Measurements from ENCODE around the gene RASL11B.

The RASL11B gene

GRCh38 chr4:52843351-52843750 lies 18.8 kb upstream of the RASL11B start:
- DNase-seq (ENCODE audit: low read depth), result no peak

GRCh38 chr4:52843958-52844357 lies 18.2 kb upstream of the RASL11B start:
- DNase-seq (ENCODE audit: low read depth), result no peak

- DNase-seq (ENCODE audit: low read depth), result no peak
These were observed 17.5 kb upstream of the RASL11B start for GRCh38 chr4:52844596-52844995.

- no peak for DNase-seq (ENCODE audit: low read depth)
These were observed 15.6 kb upstream of the RASL11B start for GRCh38 chr4:52846502-52846901.

- no peak for DNase-seq (ENCODE audit: low read depth)
These were observed 13.9 kb upstream of the RASL11B start for GRCh38 chr4:52848254-52848653.

- no peak for DNase-seq (ENCODE audit: low read depth)
These were observed 11.6 kb upstream of the RASL11B start for GRCh38 chr4:52850406-52851124.

GRCh38 chr4:52852041-52852440 lies 10.1 kb upstream of the RASL11B start:
- no peak for DNase-seq (ENCODE audit: low read depth)

GRCh38 chr4:52852711-52853110 lies 9.4 kb upstream of the RASL11B start:
- DNase-seq (ENCODE audit: low read depth), result no peak

- DNase-seq (ENCODE audit: low read depth), result no peak
These were observed 8.8 kb upstream of the RASL11B start for GRCh38 chr4:52853351-52853750.

GRCh38 chr4:52856801-52857200 lies 5.3 kb upstream of the RASL11B start:
- DNase-seq (ENCODE audit: low read depth), result no peak

- DNase-seq (ENCODE audit: low read depth), result no peak
These were observed 1.8 kb upstream of the RASL11B start for GRCh38 chr4:52860361-52860760.

- DNase-seq (ENCODE audit: low read depth), result no peak
These were observed 820 bp upstream of the RASL11B start for GRCh38 chr4:52861171-52861823.

GRCh38 chr4:52862639-52863161 lies 583 bp downstream of the RASL11B start:
- no peak for DNase-seq (ENCODE audit: low read depth)

- no peak for DNase-seq (ENCODE audit: low read depth)
These were observed 1.2 kb downstream of the RASL11B start for GRCh38 chr4:52863324-52863723.

- DNase-seq (ENCODE audit: low read depth), result no peak
These were observed 2.7 kb downstream of the RASL11B start for GRCh38 chr4:52864793-52865192.

- DNase-seq (ENCODE audit: low read depth), result no peak
These were observed 3.2 kb downstream of the RASL11B start for GRCh38 chr4:52865300-52865699.

GRCh38 chr4:52866734-52867133 lies 4.6 kb downstream of the RASL11B start:
- no peak for DNase-seq (ENCODE audit: low read depth)

GRCh38 chr4:52867163-52867562 lies 5.0 kb downstream of the RASL11B start:
- DNase-seq (ENCODE audit: low read depth), result no peak

- no peak for DNase-seq (ENCODE audit: low read depth)
These were observed 6.0 kb downstream of the RASL11B start for GRCh38 chr4:52868133-52868532.

GRCh38 chr4:52869196-52869595 lies 7.1 kb downstream of the RASL11B start:
- DNase-seq (ENCODE audit: low read depth), result no peak

- DNase-seq (ENCODE audit: low read depth), result no peak
These were observed 7.5 kb downstream of the RASL11B start for GRCh38 chr4:52869656-52870055.

- DNase-seq (ENCODE audit: low read depth), result no peak
These were observed 8.1 kb downstream of the RASL11B start for GRCh38 chr4:52870225-52870624.

GRCh38 chr4:52873191-52873590 lies 11.1 kb downstream of the RASL11B start:
- no peak for DNase-seq (ENCODE audit: low read depth)
